ENCODE measurements around the gene SLC7A6.

DNA sequence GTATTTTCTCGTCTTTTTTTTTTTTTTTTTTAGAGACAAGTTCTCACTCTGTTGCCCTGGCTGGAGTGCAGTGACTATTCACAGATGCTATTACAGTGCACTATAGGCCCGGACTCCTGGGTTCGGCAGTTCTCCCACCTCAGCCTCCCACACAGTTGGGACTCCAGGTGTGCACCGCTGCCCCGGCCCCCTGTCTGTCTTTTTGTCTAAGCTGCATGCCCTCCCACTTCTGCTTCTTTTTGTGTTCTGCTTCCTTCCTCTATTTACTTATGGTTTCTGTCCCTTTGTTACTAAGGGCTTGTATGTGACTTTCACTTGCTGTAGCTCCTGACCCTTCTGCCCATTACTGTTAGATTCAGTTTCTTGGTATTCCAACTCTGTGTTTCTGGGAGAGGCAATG is 20.5 kb downstream of the SLC7A6 start:
- TF ChIP-seq, protein P1, sequence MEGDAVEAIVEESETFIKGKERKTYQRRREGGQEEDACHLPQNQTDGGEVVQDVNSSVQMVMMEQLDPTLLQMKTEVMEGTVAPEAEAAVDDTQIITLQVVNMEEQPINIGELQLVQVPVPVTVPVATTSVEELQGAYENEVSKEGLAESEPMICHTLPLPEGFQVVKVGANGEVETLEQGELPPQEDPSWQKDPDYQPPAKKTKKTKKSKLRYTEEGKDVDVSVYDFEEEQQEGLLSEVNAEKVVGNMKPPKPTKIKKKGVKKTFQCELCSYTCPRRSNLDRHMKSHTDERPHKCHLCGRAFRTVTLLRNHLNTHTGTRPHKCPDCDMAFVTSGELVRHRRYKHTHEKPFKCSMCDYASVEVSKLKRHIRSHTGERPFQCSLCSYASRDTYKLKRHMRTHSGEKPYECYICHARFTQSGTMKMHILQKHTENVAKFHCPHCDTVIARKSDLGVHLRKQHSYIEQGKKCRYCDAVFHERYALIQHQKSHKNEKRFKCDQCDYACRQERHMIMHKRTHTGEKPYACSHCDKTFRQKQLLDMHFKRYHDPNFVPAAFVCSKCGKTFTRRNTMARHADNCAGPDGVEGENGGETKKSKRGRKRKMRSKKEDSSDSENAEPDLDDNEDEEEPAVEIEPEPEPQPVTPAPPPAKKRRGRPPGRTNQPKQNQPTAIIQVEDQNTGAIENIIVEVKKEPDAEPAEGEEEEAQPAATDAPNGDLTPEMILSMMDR (IDR thresholded peaks at IDR 0.05), result no peak
- no peak for TF ChIP-seq POLR2AphosphoS5 (IDR thresholded peaks at IDR 0.05)
- no peak for TF ChIP-seq POLR2A (IDR thresholded peaks at IDR 0.05)

Data from prostate gland (tissue), 2 donors.